Gastroesophageal sphincter (tissue), 3 donors: ENCODE measurements around the gene ANP32B.

Experiments
- CTCF ChIP-seq, 4 experiments: fragments of 200-600 bp in 2 of 4; fragments of 450-650 bp in 2 of 4; sonication (generic) in 1 of 4; IDR thresholded peaks; one replicate each; pipeline ENCODE4 v1.5.1; 2017 to 2019; ENCODE audit warnings: antibody characterized with exemption in 4 of 4, mild to moderate bottlenecking in 2 of 4, moderate library complexity in 2 of 4
- POLR2A ChIP-seq, 2 donors: fragments of 450-650 bp; IDR thresholded peaks; one replicate each; pipeline ENCODE4 v1.6.1; 2017; ENCODE audit warnings: antibody characterized with exemption in 2 of 2, mild to moderate bottlenecking in 2 of 2, moderate library complexity in 1 of 2
- POLR2AphosphoS5 ChIP-seq: sonication (generic); formaldehyde crosslinking; IDR thresholded peaks from one replicate; pipeline ENCODE4 v1.6.1; 2017; ENCODE audit warnings: antibody characterized with exemption

DNA sequence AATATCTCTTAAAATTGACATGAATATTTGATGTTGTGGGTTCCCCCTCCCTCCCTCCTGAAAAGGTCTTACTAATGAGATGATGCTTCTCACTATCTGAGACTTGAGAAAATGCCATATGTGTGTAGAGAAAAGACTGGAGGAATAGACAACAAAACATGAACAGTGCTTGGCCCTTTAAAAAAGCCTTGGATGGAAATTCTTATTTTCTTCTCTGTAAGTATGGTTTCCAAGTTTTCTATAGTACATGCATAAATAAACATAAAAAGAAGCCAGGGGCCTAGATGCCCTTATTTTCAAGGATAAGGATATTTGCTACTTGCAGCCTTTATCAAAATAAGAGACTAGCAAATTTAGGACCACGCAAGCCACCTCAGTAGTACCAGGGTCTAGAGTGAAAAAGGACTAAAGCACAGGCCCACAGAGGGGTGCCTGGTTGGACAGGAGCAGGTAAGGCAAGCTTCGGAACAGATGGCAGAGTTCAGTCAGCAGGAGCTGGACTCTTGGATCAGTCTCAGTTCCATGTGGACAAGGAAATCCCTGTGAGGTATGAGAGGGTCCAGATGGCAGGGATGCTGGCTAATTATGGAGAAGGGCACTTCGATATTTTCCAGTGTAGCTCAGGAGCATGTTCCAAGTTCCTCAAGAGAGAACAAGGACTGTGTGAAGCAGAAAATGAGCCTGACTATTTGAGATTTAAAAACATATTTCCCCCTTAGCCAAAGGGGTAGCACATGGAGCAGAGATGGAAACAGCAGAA lies 4.6 kb upstream of the ANP32B start:
- TF ChIP-seq CTCF (IDR thresholded peaks at IDR 0.05) (no peak), POLR2A (IDR thresholded peaks at IDR 0.05) (no peak), POLR2AphosphoS5 (no peak)
